WTC11 (cell line): ENCODE data around the gene ERC2.

Experiments
- ATF1 ChIP-seq: sonication (generic); formaldehyde crosslinking; IDR thresholded peaks from 2 replicates; pipeline ENCODE4 v1.8.1; 2023; ENCODE audit warnings: mild to moderate bottlenecking, moderate library complexity, missing genetic modification reagents
- CREM ChIP-seq: sonication (generic); formaldehyde crosslinking; IDR thresholded peaks from 2 replicates; pipeline ENCODE4 v1.8.1; 2022; ENCODE audit warnings: mild to moderate bottlenecking, missing genetic modification reagents, moderate library complexity
- ELF4 ChIP-seq: sonication (generic); formaldehyde crosslinking; IDR thresholded peaks from 2 replicates; pipeline ENCODE4 v1.8.1; 2022; ENCODE audit warnings: low read depth, mild to moderate bottlenecking, moderate library complexity, missing genetic modification reagents
- FOXJ3 ChIP-seq: sonication (generic); formaldehyde crosslinking; IDR thresholded peaks from 2 replicates; pipeline ENCODE4 v1.9.0; 2021; ENCODE audit warnings: missing genetic modification reagents, mild to moderate bottlenecking, borderline replicate concordance
- JUN ChIP-seq: sonication (generic); formaldehyde crosslinking; IDR thresholded peaks from 2 replicates; pipeline ENCODE4 v1.8.0; 2023; ENCODE audit warnings: mild to moderate bottlenecking, missing genetic modification reagents
- ZNF232 ChIP-seq: sonication (generic); formaldehyde crosslinking; IDR thresholded peaks from 2 replicates; pipeline ENCODE4 v1.8.0; 2022; ENCODE audit warnings: mild to moderate bottlenecking, missing genetic modification reagents
- ZNF317 ChIP-seq: sonication (generic); formaldehyde crosslinking; IDR thresholded peaks from 2 replicates; pipeline ENCODE4 v1.8.1; 2023; ENCODE audit warnings: low read depth, mild to moderate bottlenecking, moderate library complexity, missing genetic modification reagents, borderline replicate concordance
- TF ChIP-seq, protein P1 (sequence below): sonication (generic); formaldehyde crosslinking; IDR thresholded peaks from 2 replicates; pipeline ENCODE4 v1.8.1; 2023; ENCODE audit warnings: mild to moderate bottlenecking, missing genetic modification reagents, moderate library complexity
- TF ChIP-seq, protein P2 (sequence below): sonication (generic); formaldehyde crosslinking; IDR thresholded peaks from 2 replicates; pipeline ENCODE4 v1.8.1; 2022; ENCODE audit warnings: low read depth, missing genetic modification reagents, borderline replicate concordance
- TF ChIP-seq, protein P3 (sequence below): sonication (generic); formaldehyde crosslinking; IDR thresholded peaks from 2 replicates; pipeline ENCODE4 v1.8.0; 2022; ENCODE audit warnings: mild to moderate bottlenecking, missing genetic modification reagents
- TF ChIP-seq, protein P4 (sequence below): fragments of 200-600 bp; IDR thresholded peaks from 2 replicates; pipeline ENCODE4 v1.8.0; 2022; ENCODE audit warnings: antibody characterized with exemption
- TF ChIP-seq, protein P5 (sequence below): sonication (generic); formaldehyde crosslinking; IDR thresholded peaks from 2 replicates; pipeline ENCODE4 v1.8.1; 2023; ENCODE audit warnings: mild to moderate bottlenecking, missing genetic modification reagents
- TF ChIP-seq, protein P6 (sequence below): sonication (generic); formaldehyde crosslinking; IDR thresholded peaks from 2 replicates; pipeline ENCODE4 v1.8.1; 2023; ENCODE audit warnings: mild to moderate bottlenecking, missing genetic modification reagents

DNA sequence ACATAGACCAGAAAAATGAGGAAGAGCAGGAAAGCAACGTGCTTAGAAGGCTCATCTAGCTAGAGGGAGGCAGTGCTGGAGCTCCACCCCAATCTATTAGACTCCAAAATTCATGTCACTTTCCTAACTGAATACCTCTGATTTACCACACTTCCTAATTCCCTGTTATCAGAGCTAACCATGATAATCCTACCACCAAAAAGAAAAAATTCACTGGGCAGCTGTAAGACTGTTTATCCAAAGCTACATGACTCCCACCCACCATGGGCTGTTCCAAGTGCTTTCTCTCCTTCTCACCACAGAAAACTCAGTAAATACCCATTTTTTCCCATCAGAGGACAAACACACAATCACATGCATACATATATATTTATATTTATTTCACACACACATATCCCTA, 501.7 kb downstream of the ERC2 start:
- no peak for TF ChIP-seq ZNF317
- TF ChIP-seq, protein P1, sequence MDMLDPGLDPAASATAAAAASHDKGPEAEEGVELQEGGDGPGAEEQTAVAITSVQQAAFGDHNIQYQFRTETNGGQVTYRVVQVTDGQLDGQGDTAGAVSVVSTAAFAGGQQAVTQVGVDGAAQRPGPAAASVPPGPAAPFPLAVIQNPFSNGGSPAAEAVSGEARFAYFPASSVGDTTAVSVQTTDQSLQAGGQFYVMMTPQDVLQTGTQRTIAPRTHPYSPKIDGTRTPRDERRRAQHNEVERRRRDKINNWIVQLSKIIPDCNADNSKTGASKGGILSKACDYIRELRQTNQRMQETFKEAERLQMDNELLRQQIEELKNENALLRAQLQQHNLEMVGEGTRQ (CRISPR knock-in tag): no peak
- no peak for TF ChIP-seq CREM (CRISPR knock-in tag)
- TF ChIP-seq, protein P2, sequence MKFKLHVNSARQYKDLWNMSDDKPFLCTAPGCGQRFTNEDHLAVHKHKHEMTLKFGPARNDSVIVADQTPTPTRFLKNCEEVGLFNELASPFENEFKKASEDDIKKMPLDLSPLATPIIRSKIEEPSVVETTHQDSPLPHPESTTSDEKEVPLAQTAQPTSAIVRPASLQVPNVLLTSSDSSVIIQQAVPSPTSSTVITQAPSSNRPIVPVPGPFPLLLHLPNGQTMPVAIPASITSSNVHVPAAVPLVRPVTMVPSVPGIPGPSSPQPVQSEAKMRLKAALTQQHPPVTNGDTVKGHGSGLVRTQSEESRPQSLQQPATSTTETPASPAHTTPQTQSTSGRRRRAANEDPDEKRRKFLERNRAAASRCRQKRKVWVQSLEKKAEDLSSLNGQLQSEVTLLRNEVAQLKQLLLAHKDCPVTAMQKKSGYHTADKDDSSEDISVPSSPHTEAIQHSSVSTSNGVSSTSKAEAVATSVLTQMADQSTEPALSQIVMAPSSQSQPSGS (CRISPR knock-in tag): no peak
- no peak for TF ChIP-seq JUN
- TF ChIP-seq, protein P3, sequence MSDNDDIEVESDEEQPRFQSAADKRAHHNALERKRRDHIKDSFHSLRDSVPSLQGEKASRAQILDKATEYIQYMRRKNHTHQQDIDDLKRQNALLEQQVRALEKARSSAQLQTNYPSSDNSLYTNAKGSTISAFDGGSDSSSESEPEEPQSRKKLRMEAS (CRISPR knock-in tag): no peak
- TF ChIP-seq, protein P4, sequence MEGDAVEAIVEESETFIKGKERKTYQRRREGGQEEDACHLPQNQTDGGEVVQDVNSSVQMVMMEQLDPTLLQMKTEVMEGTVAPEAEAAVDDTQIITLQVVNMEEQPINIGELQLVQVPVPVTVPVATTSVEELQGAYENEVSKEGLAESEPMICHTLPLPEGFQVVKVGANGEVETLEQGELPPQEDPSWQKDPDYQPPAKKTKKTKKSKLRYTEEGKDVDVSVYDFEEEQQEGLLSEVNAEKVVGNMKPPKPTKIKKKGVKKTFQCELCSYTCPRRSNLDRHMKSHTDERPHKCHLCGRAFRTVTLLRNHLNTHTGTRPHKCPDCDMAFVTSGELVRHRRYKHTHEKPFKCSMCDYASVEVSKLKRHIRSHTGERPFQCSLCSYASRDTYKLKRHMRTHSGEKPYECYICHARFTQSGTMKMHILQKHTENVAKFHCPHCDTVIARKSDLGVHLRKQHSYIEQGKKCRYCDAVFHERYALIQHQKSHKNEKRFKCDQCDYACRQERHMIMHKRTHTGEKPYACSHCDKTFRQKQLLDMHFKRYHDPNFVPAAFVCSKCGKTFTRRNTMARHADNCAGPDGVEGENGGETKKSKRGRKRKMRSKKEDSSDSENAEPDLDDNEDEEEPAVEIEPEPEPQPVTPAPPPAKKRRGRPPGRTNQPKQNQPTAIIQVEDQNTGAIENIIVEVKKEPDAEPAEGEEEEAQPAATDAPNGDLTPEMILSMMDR: no peak
- TF ChIP-seq FOXJ3: no peak
- TF ChIP-seq, protein P5, sequence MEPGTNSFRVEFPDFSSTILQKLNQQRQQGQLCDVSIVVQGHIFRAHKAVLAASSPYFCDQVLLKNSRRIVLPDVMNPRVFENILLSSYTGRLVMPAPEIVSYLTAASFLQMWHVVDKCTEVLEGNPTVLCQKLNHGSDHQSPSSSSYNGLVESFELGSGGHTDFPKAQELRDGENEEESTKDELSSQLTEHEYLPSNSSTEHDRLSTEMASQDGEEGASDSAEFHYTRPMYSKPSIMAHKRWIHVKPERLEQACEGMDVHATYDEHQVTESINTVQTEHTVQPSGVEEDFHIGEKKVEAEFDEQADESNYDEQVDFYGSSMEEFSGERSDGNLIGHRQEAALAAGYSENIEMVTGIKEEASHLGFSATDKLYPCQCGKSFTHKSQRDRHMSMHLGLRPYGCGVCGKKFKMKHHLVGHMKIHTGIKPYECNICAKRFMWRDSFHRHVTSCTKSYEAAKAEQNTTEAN (CRISPR knock-in tag): no peak
- TF ChIP-seq ELF4 (CRISPR knock-in tag): no peak
- TF ChIP-seq, protein P6, sequence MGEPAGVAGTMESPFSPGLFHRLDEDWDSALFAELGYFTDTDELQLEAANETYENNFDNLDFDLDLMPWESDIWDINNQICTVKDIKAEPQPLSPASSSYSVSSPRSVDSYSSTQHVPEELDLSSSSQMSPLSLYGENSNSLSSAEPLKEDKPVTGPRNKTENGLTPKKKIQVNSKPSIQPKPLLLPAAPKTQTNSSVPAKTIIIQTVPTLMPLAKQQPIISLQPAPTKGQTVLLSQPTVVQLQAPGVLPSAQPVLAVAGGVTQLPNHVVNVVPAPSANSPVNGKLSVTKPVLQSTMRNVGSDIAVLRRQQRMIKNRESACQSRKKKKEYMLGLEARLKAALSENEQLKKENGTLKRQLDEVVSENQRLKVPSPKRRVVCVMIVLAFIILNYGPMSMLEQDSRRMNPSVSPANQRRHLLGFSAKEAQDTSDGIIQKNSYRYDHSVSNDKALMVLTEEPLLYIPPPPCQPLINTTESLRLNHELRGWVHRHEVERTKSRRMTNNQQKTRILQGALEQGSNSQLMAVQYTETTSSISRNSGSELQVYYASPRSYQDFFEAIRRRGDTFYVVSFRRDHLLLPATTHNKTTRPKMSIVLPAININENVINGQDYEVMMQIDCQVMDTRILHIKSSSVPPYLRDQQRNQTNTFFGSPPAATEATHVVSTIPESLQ (CRISPR knock-in tag): no peak
- no peak for TF ChIP-seq ZNF232 (CRISPR knock-in tag)
- no peak for TF ChIP-seq ATF1 (CRISPR knock-in tag)
